ENCODE measurements around the gene PARP3. TPM values are rescaled to one million over a fixed set of nuclear protein-coding genes. Genes with fewer than 3 reads are reported as not detected.
"Not testable (repeated sequence)": the region's sequence is repeated elsewhere in the genome, so short reads cannot be mapped to it uniquely, and the experiment has no call there.

The PARP3 gene
- total RNA-seq, 1 experiment from 2014 or later: 17.5 TPM

GRCh38 chr3:51988286-51989146, 46.4 kb downstream of the PARP3 start (continued):
- no peak for TF ChIP-seq ZNF274 (IDR thresholded peaks at IDR 0.05; ENCODE audit: low read depth, low read length)
- TF ChIP-seq SRF (IDR thresholded peaks at IDR 0.05; ENCODE audit: low read depth): no peak
- no peak for TF ChIP-seq ZBTB33 (IDR thresholded peaks at IDR 0.05; ENCODE audit: extremely low read depth, insufficient replicate concordance, low read length)
- no peak for TF ChIP-seq CTCF (IDR thresholded peaks at IDR 0.05 in 2 of 3, conservative IDR thresholded peaks at IDR 0.05 in 1 of 3; ENCODE audit: borderline replicate concordance in 1 of 3, insufficient read depth in 1 of 3, low read depth in 2 of 3, low read length in 2 of 3)
- no peak for TF ChIP-seq SP1 (IDR thresholded peaks at IDR 0.05; ENCODE audit: low read depth)
- no peak for TF ChIP-seq SIN3A (IDR thresholded peaks at IDR 0.05; ENCODE audit: low read depth)

GRCh38 chr3:51990501-51990971, 48.4 kb downstream of the PARP3 start:
- ATAC-seq; RAD21 ChIA-PET (ENCODE audit: low non-redundant PET in 1 of 2, low total read pairs in 2 of 2, uncharacterized antibody in 2 of 2, unreplicated experiment in 2 of 2); DNase-seq (ENCODE audit: low read depth, low spot score); H3K9me2 ChIP-seq (ENCODE audit: insufficient read depth); H4K20me1 ChIP-seq (ENCODE audit: insufficient read depth); H3K27me3 ChIP-seq (ENCODE audit: insufficient read depth, low read length); H3K4me2 ChIP-seq (ENCODE audit: low read length); H3K9me3 ChIP-seq (ENCODE audit: control insufficient read depth in 1 of 2, insufficient read depth in 1 of 2, low read depth in 1 of 2, low read length in 2 of 2); BruUV-seq (replicated peaks); intact Hi-C loops (cut with micrococcal nuclease); H3K4me3 ChIP-seq (replicated peaks in 1 of 2; ENCODE audit: low read depth in 1 of 2, low read length in 2 of 2); H2AFZ ChIP-seq (ENCODE audit: low read depth, low read length, poor library complexity, severe bottlenecking); H3K9ac ChIP-seq (ENCODE audit: low read length): not testable (repeated sequence)
- POLR2A ChIA-PET: interaction anchor here (0.6 to 5.1 kb wide), 9 partner anchors 8 to 424 kb away, joined by 3 to 47 read pairs (median 4); partner anchors contain the start of genes ABHD14B, ACY1, PARP3 and PCBP4
- H3K79me2 ChIP-seq (ENCODE audit: insufficient read depth, low read length): peaks cover 27% of the 10 kb centered on the region
- H3K27ac ChIP-seq (ENCODE audit: low read depth, low read length): peak overlapping the region; percentile 26; the same call in 1 of the 2 replicates
- H3K36me3 ChIP-seq (ENCODE audit: control insufficient read depth in 1 of 2, insufficient read depth in 2 of 2, low read length in 2 of 2): peaks cover 15 to 29% of the 10 kb centered on the region in 2 experiments
- CTCF ChIA-PET: interaction anchor here (0.8 to 1.3 kb wide), 2 partner anchors 8 to 15 kb away, joined by 3 to 8 read pairs; partner anchors contain the start of genes ABHD14A and ACY1
- H3K4me1 ChIP-seq (ENCODE audit: control insufficient read depth in 1 of 2, insufficient read depth in 2 of 2, low read length in 2 of 2): peaks cover 7 to 42% of the 10 kb centered on the region in 2 experiments
